NCI-H1694 treated with DMSO at 0.1 percent for 48 hours (cell line): ENCODE measurements around the gene SRC.

Experiments
- DNase-seq: peaks from one replicate; lab custom pipeline; 2025; lab: John Stamatoyannopoulos, UW

Gene SRC

DNA sequence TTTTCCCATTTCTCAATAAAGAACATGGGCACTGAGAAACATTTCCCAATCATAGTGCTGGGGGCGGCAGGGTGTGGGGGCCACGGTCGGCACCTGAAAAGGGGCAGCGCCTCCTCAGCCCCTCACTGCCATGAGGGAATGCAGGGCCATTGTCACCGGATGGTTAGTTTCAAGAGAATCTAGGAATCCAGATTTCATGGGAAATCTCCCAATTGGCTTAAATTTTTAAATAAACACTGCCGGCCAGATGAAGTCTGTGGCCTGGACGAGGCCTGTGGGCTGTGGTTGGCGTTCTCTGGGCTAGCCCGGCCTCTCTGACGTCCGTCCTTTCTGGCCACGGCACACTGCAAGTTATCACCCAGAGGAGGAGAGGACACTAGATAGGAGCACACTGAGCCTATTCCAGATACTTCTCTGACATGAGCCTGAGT, 30.9 kb upstream of the SRC start:
- no peak for DNase-seq

DNA sequence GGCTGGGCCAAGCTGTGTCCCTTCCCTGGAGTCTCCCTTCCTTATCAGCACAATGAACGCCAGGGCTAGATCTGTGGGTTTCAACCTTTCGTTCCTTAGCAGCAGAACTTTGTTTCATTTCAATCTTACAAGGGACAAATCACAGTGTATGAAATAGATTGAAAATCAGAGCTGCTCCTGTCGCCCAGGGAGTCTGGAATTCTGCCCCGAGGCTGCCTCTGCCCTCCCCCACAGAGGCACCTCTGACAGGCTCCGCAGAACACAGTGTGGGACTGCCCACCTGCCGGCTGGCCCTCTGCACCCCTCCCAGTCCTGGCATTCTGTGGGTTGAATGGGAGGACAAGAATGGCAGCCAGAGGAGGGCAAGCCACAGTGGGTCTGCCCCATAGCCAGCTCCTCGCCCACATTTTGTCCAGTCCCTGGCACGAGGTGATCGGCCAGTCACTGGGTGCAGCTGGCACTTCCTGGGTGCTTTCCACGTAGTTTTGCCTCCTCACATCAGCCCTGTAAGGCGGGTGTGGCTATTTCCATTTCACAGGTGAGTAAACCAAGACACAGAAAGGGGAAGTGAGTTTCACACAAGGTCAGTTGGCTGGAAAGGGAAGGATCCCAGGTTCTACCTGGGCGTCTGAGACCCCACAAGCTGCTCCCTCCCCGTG, 30.4 kb upstream of the SRC start:
- DNase-seq, result no peak

DNA sequence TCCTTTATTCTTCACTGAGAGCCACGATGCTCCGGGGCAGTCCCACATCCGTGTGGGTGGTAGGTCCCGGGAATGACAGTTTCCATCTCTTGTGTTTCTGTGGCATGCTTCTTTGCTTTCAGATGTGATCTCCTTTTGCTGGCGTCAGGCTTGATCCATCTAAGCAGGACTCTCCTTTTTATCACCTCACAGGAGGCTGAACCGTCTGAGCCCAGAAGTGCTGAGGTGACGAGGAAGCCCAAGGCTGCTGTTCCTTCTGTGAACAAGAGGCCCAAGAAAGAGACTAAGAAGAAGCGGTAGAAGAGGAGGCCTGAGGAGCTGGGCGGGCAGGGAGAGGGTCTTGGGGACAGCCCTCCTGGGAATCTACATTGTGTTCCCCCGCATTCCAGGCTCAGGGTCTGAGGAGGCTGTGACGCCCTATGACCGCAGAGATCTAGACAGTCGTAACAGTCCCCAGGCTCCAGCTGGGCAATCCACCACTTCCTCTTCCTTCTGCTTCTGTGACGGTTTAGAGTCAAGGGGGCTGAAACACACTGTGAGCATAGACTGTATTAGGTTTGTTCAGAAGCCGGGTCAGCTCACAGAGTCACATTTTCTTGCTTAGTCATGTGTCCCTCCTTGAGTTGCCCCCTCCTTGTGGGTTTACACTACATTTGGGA, 29.7 kb upstream of the SRC start:
- DNase-seq, result no peak

DNA sequence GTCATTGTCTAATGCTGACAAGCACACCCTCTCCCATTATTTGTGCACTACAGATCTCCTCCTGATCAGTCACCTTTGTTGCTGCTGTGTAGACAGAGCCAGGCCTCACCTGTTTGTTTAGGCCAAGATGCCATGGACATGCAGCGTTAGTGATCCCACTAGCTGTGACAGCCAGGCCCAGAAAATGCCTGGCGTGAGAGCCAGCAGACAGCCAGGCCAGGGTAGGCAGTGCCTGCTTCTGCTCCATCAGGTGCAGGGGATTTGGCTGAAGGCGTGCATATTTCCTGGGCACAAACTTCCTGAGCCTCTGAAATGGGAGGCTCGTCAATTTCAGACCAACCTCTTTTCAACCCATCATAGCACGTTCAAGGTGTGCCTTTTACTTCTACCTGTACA, 29.2 kb upstream of the SRC start:
- no peak for DNase-seq

DNA sequence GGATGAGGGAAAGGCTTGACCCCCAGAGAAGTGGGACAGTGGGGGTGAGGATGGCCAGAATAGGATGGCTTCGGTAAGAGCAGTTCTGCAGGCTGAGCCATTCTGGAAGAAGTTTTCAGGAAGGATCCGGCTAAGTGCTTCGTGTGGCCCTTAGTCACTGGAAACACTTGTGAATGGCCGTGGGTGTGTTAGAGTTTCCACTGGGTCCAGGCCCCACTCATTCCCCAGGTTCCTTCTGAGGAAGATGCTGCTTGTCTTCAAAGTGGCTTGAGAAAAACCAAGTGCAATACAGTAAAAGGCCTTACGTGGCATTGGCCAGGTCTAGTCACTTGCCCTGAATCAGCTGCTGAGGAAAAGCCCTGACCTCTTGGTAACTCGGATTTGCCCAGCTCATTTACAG, 28.6 kb upstream of the SRC start:
- no peak for DNase-seq

DNA sequence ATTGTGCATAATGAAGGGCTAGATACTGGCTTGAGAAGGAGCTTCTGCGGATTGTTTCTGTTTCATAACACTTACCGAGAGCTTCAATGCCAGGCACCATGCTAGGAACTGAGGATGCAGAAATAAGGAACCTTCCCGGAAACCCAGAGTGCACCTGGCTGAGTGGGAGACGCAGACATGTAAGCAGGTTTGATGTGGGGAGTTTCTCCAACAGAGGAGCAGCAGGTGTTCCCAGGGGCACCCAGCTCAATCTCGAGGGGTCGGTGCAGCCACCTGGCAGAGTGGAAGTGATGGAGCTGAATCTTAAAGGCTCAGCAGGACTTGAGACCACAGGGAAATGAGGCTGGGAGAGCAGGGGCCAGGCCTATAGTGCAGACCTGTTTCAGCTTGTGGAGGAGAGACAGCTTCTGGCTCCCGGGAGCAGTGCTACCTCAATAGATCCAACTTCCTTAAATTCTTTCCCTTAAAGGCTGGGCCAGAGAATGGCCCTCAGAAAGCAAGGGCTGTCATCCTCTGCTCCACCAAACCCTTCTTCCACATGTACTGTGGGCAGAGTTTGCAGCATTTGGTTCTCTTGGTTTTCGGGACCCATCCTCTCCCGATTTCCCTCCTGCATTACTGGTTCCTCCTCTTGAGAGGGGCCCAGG, 27.8 kb upstream of the SRC start:
- DNase-seq, result no peak

DNA sequence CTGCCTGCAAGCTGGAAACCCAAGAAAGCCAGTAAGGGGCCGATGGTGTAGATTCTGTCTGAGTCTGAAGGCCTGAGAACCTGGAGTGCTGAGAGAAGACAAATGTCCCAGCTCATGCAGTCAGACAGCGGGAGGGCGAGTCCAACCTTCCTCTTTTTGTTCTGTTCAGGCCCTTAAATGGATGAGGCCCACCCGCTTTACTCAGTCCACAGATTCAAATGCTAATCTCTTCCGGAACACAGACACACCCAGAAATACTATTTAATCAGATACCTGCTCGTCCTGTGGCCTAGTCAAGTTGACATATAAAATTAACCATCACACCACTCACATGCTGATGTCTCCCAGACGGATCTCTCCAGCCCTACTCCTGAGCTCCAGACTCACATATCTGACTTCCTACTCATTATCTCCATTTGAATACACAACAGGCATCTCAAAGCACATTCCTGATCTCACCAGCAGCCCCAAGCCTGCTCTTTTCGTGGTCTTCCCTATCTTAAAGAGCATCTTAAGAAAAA, 26.7 kb upstream of the SRC start:
- no peak for DNase-seq

DNA sequence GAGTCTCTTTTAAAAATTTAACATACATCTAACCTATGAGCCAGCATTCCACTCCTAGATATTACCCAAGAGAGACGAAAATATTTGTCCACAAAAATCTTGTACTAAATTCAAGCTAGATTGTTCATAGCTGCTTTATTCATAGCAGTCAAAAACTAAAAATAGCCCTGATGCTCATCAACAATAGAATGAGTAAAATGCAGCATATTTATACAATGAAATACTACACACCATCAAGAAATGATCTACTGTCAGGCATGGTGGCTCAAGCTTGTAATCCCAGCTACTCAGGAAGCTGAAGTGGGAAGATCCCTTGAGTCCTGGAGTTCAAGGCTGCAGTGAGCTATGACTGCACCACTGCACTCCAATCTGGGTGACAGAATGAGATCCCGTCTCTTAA, 22.0 kb upstream of the SRC start:
- no peak for DNase-seq

DNA sequence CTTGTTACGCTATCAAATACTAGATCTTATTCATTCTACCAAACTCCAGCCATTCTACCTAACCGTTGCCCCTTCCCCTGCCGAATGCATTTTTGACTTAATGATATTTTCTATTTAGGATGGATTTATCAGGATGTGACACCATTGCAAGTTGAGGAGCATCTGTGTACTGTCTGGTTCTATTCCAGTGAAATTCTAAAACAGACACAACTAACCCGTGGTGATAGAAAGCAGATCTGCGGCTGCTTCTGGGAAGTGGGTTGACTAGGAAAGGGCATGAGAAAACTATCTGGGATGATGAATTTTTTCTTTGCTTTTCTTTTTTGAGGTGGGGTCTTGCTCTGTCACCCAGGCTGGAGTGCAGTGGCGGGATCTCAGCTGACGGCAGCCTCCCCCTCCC, 20.7 kb upstream of the SRC start:
- no peak for DNase-seq

DNA sequence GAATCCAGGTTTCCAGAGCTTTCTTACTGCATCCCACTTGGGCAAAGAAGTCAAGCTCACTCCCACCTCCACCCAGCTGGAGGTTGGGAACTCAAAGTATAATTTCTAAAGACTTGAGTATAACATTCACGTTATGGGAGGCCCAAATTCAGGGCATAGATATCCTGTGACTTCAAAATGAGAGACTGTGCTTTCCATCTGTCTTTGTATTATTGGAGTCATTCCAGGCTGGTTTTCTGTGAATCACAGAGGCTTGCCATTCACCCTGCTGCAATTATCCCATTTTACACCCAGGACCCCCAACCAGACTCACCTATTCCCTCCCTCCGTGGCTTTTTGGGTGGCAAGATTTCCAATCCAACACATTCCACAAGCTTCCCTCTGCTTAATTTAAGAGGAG, 19.3 kb upstream of the SRC start:
- no peak for DNase-seq

DNA sequence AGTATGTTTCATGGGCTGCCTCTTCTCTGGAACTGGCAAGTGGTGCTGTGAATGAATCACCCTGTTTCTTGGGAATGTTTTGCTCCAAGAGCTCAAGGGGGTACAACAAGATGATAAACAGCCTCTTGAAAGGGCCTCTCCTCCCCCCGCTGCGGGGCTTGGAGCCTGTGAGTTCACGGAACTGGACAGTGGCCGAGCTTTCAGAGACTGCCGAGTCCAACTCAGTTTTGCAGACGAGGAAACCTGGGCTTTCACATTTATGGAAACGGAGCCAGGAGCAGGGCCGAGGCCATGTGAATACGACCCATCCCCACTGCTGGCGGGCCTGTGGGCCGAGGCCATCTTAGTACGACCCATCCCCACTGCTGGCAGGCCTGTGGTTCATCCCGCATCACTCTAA, 18.2 kb upstream of the SRC start:
- DNase-seq, result no peak

DNA sequence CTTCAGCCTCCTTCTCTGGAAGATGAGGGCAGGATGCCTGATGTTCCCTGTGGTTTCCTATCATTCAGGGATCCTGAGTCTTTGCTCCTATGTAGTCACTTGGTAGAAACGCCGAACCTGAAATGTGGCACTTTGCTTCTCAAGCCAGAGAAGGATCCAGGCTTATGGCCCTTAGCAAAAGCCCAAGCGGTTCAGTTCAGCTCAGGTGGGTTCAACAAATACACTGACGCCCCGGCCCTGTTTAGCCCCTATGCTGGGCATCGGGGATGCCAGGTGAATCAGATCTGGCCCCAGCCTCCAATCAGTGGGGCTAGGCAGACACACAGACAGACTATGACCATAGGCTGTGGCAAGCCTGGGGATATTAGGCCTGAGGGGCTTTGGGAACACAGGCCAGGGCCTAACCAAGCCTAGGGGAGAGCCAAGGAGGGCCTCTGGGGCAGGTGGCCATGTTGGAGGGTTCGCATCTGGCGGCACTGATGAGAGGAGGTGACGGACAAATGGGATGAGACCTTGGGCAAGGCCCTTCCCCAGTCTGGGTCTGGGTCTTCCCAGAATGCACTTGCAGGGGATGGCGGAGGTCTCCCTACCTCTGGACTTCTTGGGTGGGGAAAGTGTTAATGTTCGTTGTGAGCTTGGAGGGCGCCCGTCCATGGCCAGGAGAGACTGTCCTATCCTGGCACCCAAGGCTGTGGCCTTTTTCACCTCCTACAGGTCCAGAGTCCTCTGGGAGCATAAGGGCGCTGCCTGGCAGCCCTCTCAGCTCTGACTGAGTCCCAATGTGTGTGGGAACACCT, 17.6 kb upstream of the SRC start:
- DNase-seq, result no peak

DNA sequence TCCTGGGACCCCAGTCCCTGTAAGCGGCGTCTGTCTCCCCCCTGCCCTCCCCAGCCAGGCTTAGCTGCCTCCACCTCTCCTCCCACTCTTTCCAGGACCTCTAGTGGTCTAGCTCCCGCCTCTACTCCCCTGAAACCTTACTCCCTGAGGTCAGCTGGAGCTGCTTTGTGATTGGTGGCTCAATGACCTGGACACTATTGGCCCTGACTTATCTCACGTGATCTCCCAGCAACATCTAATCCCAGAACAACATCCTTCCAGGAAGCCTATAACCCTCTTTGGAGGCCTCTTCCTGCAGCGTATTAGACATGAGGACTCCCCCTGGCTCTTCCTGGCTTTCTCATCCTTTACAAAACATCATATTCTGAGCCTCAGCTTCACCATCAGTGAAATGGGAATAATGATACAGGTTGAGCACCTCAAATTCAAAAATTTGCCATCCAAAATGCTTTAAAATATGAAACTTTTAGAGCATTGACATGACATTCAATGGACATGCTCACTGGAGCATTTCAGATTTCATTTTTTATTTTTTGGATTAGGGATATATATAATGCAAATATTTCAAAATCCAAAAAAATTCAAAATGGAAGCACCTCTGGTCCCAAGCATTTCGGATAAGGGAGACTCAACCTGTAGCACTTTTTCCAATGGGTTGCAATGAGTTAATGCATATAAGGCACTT, 16.3 kb upstream of the SRC start:
- no peak for DNase-seq

DNA sequence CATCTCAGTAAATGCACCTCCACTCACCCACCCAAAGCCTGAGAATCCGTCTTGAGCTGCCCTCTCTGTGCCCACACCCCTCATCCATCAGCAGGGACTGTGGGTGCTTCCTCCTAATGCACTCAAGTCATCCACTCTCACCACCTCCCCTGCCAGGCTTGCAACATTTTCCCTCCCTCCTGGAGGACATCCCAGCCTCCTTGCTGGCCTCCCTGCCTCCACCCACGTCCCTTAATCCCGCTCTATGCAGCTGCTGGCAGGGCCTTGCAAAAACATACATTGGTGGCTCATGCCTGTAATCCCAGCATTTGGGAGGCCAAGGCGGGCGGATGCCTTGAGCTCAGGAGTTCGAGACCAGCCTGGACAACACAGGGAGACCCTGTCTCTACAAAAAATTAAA, 15.6 kb upstream of the SRC start:
- no peak for DNase-seq

DNA sequence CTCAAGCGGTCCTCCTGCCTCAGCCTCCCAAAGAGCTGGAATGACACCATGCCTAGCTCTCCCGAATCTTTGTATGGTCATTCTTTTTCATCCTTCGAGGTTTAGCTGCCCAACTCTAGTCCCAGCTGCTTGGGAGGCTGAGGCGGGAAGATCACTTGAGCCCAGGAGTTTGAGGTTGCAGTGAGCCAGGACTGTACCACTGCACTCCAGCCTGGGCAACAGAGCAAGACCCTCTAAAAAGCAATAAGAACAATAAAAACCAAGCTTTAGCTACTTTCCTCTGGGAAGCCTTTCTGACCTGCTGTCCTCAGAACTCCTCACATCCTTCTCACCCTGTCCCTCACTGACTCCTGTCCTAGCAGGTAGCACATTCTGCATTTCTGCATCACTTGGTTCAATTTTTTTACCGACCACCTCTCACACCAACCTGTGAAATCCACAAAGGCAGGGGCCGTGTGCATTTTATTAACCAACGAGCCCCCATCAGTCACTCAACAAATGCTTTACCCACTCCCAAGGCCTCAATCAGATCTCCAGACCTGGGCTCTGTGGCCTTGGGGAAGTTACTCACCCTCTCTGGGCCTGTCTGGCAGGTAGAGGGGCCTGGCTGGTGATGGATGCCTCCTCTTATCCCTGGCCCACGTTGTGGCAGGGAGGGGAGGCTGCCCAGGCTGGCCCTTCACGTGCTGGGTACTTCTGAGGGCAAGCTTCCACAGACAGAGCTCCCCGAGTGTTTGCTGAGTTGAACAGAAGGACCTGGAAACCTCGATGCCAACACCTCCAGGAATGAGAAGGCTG, 14.7 kb upstream of the SRC start:
- DNase-seq, result no peak

DNA sequence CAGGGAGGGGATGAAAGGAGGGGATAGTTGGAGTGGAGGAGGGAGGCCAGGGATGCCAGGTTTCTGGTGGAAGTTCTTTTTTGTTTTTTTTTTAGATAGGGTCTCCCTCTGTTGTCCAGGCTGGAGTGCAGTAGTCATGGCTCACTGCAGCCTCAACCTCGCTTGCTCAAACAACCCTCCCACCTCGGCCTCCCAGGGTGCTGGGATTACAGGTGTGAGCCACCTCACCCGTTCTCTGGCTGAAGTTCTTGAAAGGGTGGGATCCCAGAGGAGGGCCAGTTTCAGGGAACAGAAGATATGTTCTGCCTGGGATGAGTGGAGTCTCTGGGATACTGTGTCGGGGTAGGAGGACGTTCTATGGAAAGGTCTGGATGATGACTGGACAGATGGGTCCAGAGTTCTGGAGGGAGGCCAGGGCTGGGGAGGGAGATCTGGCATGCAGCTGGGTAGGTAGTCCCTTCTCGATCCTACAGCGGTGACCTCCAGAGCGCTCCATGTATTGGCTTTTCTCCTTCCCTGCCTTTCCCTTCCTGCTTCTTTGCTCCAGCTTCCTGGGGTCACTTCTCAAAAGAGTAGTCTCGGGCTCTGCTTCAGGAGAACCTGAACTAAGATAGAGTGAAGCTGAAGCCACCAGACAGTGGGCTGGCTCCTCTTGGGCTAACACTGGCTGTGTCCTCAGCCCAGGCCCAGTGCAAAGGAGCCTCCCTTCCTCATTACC, 12.7 kb upstream of the SRC start:
- DNase-seq, result no peak

DNA sequence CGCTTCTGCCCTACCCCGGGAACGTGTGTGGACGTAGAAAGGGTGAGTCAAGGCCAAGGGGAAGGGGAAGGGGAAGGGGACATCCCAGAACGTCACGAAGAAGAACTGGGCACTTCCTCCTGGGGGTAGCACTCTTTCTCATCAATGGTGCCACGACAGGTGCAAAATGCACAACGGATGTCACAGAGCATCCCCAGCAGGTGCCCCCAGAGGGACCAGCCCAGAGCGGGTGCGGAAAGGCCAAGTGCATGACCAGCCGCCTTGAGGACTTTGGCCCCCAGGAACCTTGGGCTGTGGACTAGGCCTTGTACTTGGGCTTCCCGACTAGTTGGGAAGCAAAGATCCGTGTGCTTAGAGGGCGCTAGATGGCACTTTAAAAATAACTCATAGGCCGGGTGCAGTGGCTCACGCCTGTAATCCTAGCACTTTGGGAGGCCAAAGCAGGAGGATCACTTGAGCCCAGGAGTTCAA, 12.1 kb upstream of the SRC start:
- no peak for DNase-seq

DNA sequence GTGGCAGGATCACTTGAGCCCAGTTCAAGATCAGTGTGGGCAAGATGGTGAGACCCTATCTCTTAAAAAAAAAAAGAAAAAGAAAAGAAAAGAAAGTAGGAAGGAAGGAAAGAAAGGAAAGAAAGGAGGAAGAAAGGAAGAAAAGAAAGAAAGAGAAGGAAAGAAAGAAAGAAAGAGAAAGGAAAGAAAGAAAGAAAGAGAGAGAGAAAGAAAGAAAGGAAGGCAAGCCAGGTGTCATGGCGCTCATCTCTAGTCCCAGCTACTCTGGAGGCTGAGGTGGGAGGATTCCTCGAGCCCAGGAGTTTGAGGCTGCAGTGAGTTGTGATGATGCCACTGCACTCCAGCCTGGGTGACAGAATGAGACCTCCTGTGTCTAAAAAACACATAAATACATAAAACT, 11.5 kb upstream of the SRC start:
- DNase-seq, result no peak

DNA sequence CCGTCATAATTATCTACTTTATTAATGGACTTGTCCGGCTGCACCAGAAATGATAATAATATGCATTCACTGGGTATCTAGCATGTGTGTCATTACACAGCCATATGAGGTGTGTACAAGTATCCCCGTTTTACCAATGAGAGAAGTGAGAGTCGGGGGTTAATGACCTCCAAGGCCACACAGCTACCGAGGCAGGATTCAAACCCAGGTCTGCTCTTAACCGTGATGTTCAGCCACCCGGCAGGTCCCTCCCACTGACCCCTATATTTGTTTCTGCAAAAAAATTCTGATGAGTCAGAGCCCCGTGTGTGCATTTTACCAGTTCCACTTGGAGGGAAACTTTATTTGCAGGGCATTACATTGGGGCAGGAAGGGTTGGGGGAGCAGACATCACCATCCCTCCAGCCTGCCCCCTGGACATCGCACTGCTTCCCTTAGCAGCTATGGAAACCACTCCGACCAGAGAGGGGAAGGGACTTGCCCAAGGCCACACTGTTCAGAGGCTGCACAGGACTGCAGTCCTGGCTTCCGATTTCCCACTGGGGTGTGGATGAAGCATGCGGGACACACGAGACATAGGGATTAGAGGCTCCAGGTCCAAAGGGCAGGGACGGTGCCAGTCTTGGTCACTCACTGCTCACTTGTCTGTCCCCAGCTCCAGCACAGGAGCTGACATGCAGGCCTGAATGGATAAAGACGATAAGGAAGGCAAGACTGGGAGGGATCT, 10.1 kb upstream of the SRC start:
- no peak for DNase-seq
